Mucosa of descending colon (tissue), 3 donors: ENCODE data around the gene NKAIN2. TPM values are rescaled to one million over a fixed set of nuclear protein-coding genes. Genes with fewer than 3 reads are reported as not detected.

ENCODE experiments used
- ATAC-seq: fragments of 200-7000 bp; cut with Tn5 transposase; one replicate; pipeline ENCODE4 v1.9.1; 2020; ENCODE audit warnings: mild to moderate bottlenecking, moderate library complexity
- DNase-seq, 3 donors: peaks; one replicate each; pipeline ENCODE4 v3.0.0-alpha.2; 2020
- H3K36me3 ChIP-seq: fragments of 200-600 bp; one replicate; pipeline ENCODE4 v1.8.0; 2021; ENCODE audit warnings: low read depth, mild to moderate bottlenecking
- H3K4me1 ChIP-seq: fragments of 200-600 bp; one replicate; pipeline ENCODE4 v1.8.0; 2021; ENCODE audit warnings: low read depth, mild to moderate bottlenecking
- H3K4me3 ChIP-seq: fragments of 200-600 bp; one replicate; pipeline ENCODE4 v1.8.0; 2021; ENCODE audit warnings: mild to moderate bottlenecking
- H3K9me3 ChIP-seq: fragments of 200-600 bp; one replicate; pipeline ENCODE4 v1.8.0; 2021; ENCODE audit warnings: mild to moderate bottlenecking
- CTCF ChIP-seq: fragments of 200-600 bp; IDR thresholded peaks from one replicate; pipeline ENCODE4 v1.8.0; 2022; ENCODE audit warnings: antibody characterized with exemption, mild to moderate bottlenecking
- intact Hi-C, 2 donors: fragments of 100-400 bp; cut with DNase I in 1 of 2; cut with micrococcal nuclease in 1 of 2; formaldehyde crosslinking; loops; one replicate each; pipeline versions ENCODE4 v1.11.0 to v1.11.1; 2022; cut with DNase I, micrococcal nuclease
- total RNA-seq, 3 donors: library from RNA; stranded (reverse); fragmentation: NEBNext Ultra II Directional in 2 of 3; extraction: Animal tissue kit (Norgen Biotek cat#: 25700) in 2 of 3; gene quantifications; one replicate each; pipeline versions ENCODE4 v1.2.1 to v1.2.4, GENCODE V29; 2021 to 2023
- donor health status: DM: no; HTN: no; CAD: no; lungs with moderate emphysema.
- donor health status: DM: no; HTN: no; CAD: no.
- donor health status: DM: no; HTN: yes; CAD: no.

The NKAIN2 gene
- total RNA-seq, 3 donors from 2014 or later: 0.34 to 4.7 (median 0.69) TPM

GRCh38 chr6:123965894-123966293, 162.2 kb downstream of the NKAIN2 start:
- intact Hi-C loops: loop anchor here in 1 of 2 donors (5.0 kb wide), 1 partner anchor 716 kb away; no protein-coding TSS in a partner anchor
- Histone ChIP-seq H3K4me3 (no peak overlapping the region), H3K36me3 (no peaks in the 10 kb centered on the region), H3K4me1 (no peaks in the 10 kb centered on the region), H3K9me3 (no peaks in the 10 kb centered on the region)
- TF ChIP-seq CTCF: no peak
- ATAC-seq (no peak), DNase-seq (no peak)

GRCh38 chr6:123966618-123967017, 163.0 kb downstream of the NKAIN2 start:
- Histone ChIP-seq H3K9me3 (no peaks in the 10 kb centered on the region), H3K4me1 (no peaks in the 10 kb centered on the region), H3K36me3 (no peaks in the 10 kb centered on the region), H3K4me3 (no peak overlapping the region)
- DNase-seq (no peak), ATAC-seq (no peak)
- TF ChIP-seq CTCF: no peak
- intact Hi-C loops: loop anchor here in 1 of 2 donors (5.0 kb wide), 1 partner anchor 716 kb away; no protein-coding TSS in a partner anchor

DNA sequence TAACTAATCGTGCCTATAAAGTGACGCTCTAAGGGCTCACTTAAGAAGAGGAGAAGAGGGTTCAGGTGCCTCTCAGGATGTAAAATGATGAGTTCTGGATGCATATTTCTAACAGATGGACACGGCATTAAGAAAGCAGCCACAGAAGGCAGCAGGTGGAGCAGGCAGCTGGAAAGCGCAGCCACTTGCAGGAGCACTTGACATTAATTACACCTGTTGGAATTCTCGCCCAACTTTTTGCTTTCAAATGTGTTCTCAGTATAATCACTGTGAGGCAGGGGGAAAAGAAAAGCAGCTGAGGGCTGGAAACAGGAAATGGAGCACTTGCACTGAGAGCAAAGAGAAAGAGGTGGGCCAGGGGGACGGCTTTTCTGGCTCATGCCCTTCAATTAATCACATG, 164.2 kb downstream of the NKAIN2 start:
- intact Hi-C loops: loop anchor here in 1 of 2 donors (5.0 kb wide), 1 partner anchor 714 kb away; no protein-coding TSS in a partner anchor
- Histone ChIP-seq H3K4me1 (no peaks in the 10 kb centered on the region), H3K4me3 (no peak overlapping the region), H3K36me3 (no peaks in the 10 kb centered on the region), H3K9me3 (no peaks in the 10 kb centered on the region)
- no peak for TF ChIP-seq CTCF
- ATAC-seq (no peak), DNase-seq (no peak)

DNA sequence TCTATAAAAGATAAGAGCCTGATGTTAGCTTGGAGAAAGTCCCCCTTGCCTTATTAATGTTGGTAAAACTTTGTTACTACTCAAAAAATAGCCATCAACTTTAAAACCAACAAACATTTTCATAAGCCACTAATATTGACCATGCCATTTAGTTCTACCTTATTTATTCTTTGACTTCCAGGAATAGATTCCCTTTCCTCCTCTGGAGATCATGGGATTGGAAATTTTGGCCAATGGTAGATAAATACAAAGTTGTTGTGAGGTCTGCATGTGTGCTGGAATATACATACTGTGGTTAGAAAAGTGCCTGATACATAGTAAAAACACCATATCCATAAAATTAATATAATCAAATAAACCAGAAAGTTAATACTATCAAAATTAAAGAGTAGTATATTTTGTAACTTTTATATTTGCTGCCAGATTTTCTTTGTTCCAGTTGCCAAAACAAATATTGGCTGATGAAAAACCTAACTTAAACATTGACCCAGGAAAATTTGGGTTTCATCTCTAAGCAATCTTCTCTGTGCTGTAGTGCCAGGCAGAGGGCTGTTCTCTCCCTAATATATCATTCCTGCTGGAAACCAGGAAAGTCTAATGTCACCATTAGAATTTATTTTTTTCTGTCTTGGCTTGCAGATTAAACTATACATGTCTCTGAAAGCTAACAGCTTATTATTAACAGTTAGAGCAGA, 169.1 kb downstream of the NKAIN2 start:
- H3K9me3 ChIP-seq: no peaks in the 10 kb centered on the region
- intact Hi-C loops: no loop called here
- H3K36me3 ChIP-seq: no peaks in the 10 kb centered on the region
- DNase-seq (no peak), ATAC-seq (no peak)
- no peak for TF ChIP-seq CTCF
- H3K4me3 ChIP-seq: no peak overlapping the region
- no peaks in the 10 kb centered on the region for H3K4me1 ChIP-seq

- Histone ChIP-seq H3K4me3 (no peak overlapping the region), H3K36me3 (no peaks in the 10 kb centered on the region), H3K4me1 (no peaks in the 10 kb centered on the region), H3K9me3 (no peaks in the 10 kb centered on the region)
- ATAC-seq (no peak), DNase-seq (no peak)
- intact Hi-C loops: no loop called here
- no peak for TF ChIP-seq CTCF
Observed at GRCh38 chr6:123980311-123980710, 176.6 kb downstream of the NKAIN2 start.
